OCI-LY3 (cell line): ENCODE data around the gene ST3GAL6.

Experiments used
- EZH2phosphoT487 ChIP-seq: fragments of 200-600 bp; shearing (Covaris generic); IDR thresholded peaks from 2 replicates; pipeline ENCODE4 v1.6.1; 2018; ENCODE audit warnings: antibody characterized with exemption, mixed run types, low read depth
- TF ChIP-seq, protein P1 (sequence below): fragments of 200-600, 300-600 bp; sonication (generic); IDR thresholded peaks from 2 replicates; pipeline ENCODE4 v1.5.1; 2014; ENCODE audit warnings: antibody characterized with exemption, low read length, low read depth

DNA sequence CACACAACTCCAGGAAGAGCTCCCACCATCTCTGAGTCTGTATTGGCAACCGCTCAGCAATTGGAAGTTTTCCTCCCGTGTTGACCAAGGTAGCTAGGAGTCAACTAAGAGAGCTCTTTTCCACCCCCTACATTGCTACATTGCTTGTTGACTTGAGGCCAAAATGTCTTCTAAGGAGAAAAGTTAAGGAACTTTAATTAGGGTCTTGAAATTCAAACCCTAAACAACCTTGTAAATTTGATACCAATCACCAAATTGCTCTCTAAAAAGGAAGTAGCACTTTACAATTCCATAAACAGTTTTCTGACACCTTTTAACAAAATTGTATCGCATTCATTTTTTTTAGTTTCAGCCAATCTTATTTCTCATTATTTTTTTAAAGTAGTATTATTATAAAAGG, 35.5 kb upstream of the ST3GAL6 start:
- TF ChIP-seq, protein P1, sequence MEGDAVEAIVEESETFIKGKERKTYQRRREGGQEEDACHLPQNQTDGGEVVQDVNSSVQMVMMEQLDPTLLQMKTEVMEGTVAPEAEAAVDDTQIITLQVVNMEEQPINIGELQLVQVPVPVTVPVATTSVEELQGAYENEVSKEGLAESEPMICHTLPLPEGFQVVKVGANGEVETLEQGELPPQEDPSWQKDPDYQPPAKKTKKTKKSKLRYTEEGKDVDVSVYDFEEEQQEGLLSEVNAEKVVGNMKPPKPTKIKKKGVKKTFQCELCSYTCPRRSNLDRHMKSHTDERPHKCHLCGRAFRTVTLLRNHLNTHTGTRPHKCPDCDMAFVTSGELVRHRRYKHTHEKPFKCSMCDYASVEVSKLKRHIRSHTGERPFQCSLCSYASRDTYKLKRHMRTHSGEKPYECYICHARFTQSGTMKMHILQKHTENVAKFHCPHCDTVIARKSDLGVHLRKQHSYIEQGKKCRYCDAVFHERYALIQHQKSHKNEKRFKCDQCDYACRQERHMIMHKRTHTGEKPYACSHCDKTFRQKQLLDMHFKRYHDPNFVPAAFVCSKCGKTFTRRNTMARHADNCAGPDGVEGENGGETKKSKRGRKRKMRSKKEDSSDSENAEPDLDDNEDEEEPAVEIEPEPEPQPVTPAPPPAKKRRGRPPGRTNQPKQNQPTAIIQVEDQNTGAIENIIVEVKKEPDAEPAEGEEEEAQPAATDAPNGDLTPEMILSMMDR = no peak
- TF ChIP-seq EZH2phosphoT487 = no peak
